Liver (tissue), 9 donors: ENCODE results near the gene BRD4. TPM values are rescaled to one million over a fixed set of nuclear protein-coding genes. Genes with fewer than 3 reads are reported as not detected.
"Not testable (repeated sequence)": the region's sequence is repeated elsewhere in the genome, so short reads cannot be mapped to it uniquely, and the experiment has no call there.

Source experiments
- DNase-seq: peaks from one replicate; pipeline ENCODE4 v3.0.0-alpha.2; 2017; ENCODE audit warnings: low spot score
- H3K27ac ChIP-seq, 2 donors: one replicate each; pipeline ENCODE4 v1.7.0; 2013; ENCODE audit warnings: inconsistent platforms in 2 of 2, low read length in 2 of 2, control low read depth in 1 of 2, low read depth in 1 of 2, mild to moderate bottlenecking in 1 of 2
- H3K27me3 ChIP-seq, 4 donors: one replicate each; pipeline versions ENCODE4 v1.6.1 to v1.7.0; 2013; ENCODE audit warnings: low read length in 3 of 4, inconsistent platforms in 1 of 4, mild to moderate bottlenecking in 1 of 4, moderate library complexity in 1 of 4; ENCODE audit not compliant: control insufficient read depth in 4 of 4, insufficient read depth in 4 of 4
- H3K36me3 ChIP-seq, 4 donors: one replicate each; pipeline versions ENCODE4 v1.6.1 to v1.7.0; 2013; ENCODE audit warnings: low read length in 3 of 4, mild to moderate bottlenecking in 3 of 4, low read depth in 1 of 4, moderate library complexity in 1 of 4; ENCODE audit not compliant: control insufficient read depth in 4 of 4, insufficient read depth in 3 of 4
- H3K4me1 ChIP-seq, 4 donors: one replicate each; pipeline versions ENCODE4 v1.6.1 to v1.7.0; 2013; ENCODE audit warnings: low read length in 3 of 4, mild to moderate bottlenecking in 3 of 4, moderate library complexity in 1 of 4; ENCODE audit not compliant: control insufficient read depth in 4 of 4, insufficient read depth in 4 of 4
- H3K4me3 ChIP-seq, 3 donors: one replicate each; pipeline versions ENCODE4 v1.6.1 to v1.7.0; 2013; ENCODE audit warnings: low read length in 3 of 3, control low read depth in 1 of 3, low read depth in 1 of 3, mild to moderate bottlenecking in 1 of 3
- H3K9ac ChIP-seq, 2 donors: one replicate each; pipeline ENCODE4 v1.7.0; 2013; ENCODE audit warnings: low read length in 2 of 2, mild to moderate bottlenecking in 2 of 2, moderate library complexity in 2 of 2, control low read depth in 1 of 2, low read depth in 1 of 2
- H3K9me3 ChIP-seq, 4 donors: one replicate each; pipeline versions ENCODE4 v1.6.1 to v1.7.0; 2013; ENCODE audit warnings: low read length in 3 of 4; ENCODE audit not compliant: control insufficient read depth in 4 of 4
- ATF3 ChIP-seq: IDR thresholded peaks from 2 replicates; pipeline ENCODE4 v1.6.1; 2016; ENCODE audit warnings: antibody characterized with exemption
- CTCF ChIP-seq: fragments of 150-350 bp; IDR thresholded peaks from 2 replicates; pipeline ENCODE4 v1.5.1; 2017; ENCODE audit warnings: improper control_type of control experiment, low read depth, low read length; ENCODE audit not compliant: missing input control
- EGR1 ChIP-seq, 2 donors: IDR thresholded peaks; 2 replicates each; pipeline ENCODE4 v1.6.1; 2016 to 2018; ENCODE audit warnings: antibody characterized with exemption in 2 of 2, low read depth in 2 of 2
- FOXA1 ChIP-seq: IDR thresholded peaks from 2 replicates; pipeline ENCODE4 v1.6.1; 2016; ENCODE audit warnings: antibody characterized with exemption
- FOXA2 ChIP-seq: IDR thresholded peaks from 2 replicates; pipeline ENCODE4 v1.6.1; 2016; ENCODE audit warnings: antibody characterized with exemption
- GABPA ChIP-seq, 2 donors: IDR thresholded peaks in 1 of 2; conservative IDR thresholded peaks in 1 of 2; 2 replicates each; pipeline ENCODE4 v1.6.1; 2016; ENCODE audit warnings: antibody characterized with exemption in 2 of 2, mild to moderate bottlenecking in 1 of 2, moderate library complexity in 1 of 2
- HNF4A ChIP-seq, 2 donors: conservative IDR thresholded peaks; 2 replicates each; pipeline ENCODE4 v1.6.1; 2016; ENCODE audit warnings: antibody characterized with exemption in 2 of 2, mild to moderate bottlenecking in 2 of 2
- JUND ChIP-seq, 2 donors: IDR thresholded peaks; 2 replicates each; pipeline ENCODE4 v1.6.1; 2016; ENCODE audit warnings: antibody characterized with exemption in 2 of 2
- RAD21 ChIP-seq, 2 donors: IDR thresholded peaks; 2 replicates each; pipeline ENCODE4 v1.6.1; 2016; ENCODE audit warnings: antibody characterized with exemption in 2 of 2, mild to moderate bottlenecking in 2 of 2
- RXRA ChIP-seq, 2 donors: IDR thresholded peaks; 2 replicates each; pipeline ENCODE4 v1.6.1; 2017 to 2018; ENCODE audit warnings: antibody characterized with exemption in 2 of 2, mild to moderate bottlenecking in 1 of 2
- YY1 ChIP-seq: IDR thresholded peaks from 2 replicates; pipeline ENCODE4 v1.6.1; 2016; ENCODE audit warnings: antibody characterized with exemption, mild to moderate bottlenecking
- WGBS: extraction: QIAGEN DNeasy Blood & Tissue Kit; methylation state at CpG from one replicate; pipeline ENCODE4 v1.1.7; 2013; 5-methylcytosine and 5-hydroxymethylcytosine counted together
- polyA plus RNA-seq, 2 donors: library from polyadenylated mRNA; stranded (reverse) in 1 of 2; unstranded in 1 of 2; fragments of 200-250 nt in 1 of 2; fragments of >200 nt in 1 of 2; fragmentation: Nextera tagmentation in 1 of 2; extraction: Ambion mirVana in 1 of 2; gene quantifications; one replicate each; pipeline versions ENCODE4 v1.2.1 to v1.2.3, GENCODE V29; 2013 to 2015
- total RNA-seq, 2 donors: library from RNA; depleted of rRNA; stranded (reverse); fragments of >200 nt; gene quantifications; one replicate each; pipeline ENCODE4 v1.2.3, GENCODE V29; 2014
- TF ChIP-seq, protein P1 (sequence below): IDR thresholded peaks from 2 replicates; pipeline ENCODE4 v1.6.1; 2016; ENCODE audit warnings: antibody characterized with exemption
- TF ChIP-seq, protein P2 (sequence below): IDR thresholded peaks from 2 replicates; pipeline ENCODE4 v1.6.1; 2016; ENCODE audit warnings: antibody characterized with exemption
- donor health status: healthy.
- donor health status: healthy.
- donor health status: healthy.
- donor health status: healthy.
- donor health status: healthy.

BRD4 gene
- total and polyA plus RNA-seq, 4 donors: 13.6 to 25.8 (median 20.5) TPM

DNA sequence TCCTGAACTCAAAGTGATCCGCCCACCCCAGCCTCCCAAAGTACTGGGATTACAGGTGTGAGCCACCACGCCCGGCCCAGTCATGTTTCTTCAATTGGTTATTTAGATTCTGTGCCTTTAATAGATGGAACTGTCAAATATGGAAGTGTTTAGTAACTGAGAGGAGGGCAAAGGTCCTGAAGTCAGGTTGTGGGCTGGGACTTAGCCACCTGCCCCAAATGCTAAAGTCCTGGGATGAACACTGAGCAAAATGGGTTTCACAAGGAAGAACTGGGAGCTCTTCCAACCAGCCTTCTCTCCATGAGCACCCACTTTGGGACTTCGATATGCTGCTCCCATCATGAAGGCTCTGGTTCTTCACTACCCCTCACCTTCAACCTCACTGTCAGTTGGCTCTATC lies 25.6 kb upstream of the BRD4 start (continued):
- TF ChIP-seq CTCF (no peak), JUND (IDR thresholded peaks at IDR 0.05) (peak; percentile 34 to 86), RAD21 (IDR thresholded peaks at IDR 0.05) (peak; percentile 57 to 58), FOXA1 (peak; percentile 43), RXRA (IDR thresholded peaks at IDR 0.05) (peak; percentile 86 to 93), EGR1 (IDR thresholded peaks at IDR 0.05; ENCODE audit: low read depth in 2 of 2) (peak in 1 of 2 donors; percentile 81)

GRCh38 chr19:15354566-15355296 lies 22.4 kb upstream of the BRD4 start:
- no peaks in the 10 kb centered on the region for H3K27me3 ChIP-seq
- peaks cover 3 to 28% (median 23%) of the 10 kb centered on the region in 4 donors for H3K4me1 ChIP-seq
- no peak overlapping the region for H3K27ac ChIP-seq
- WGBS: 90% methylated on average over 27 of the region's 27 CpGs
- no peak overlapping the region for H3K9ac ChIP-seq
- TF ChIP-seq FOXA2 (no peak), ATF3 (no peak), YY1 (no peak)
- TF ChIP-seq, protein P1, sequence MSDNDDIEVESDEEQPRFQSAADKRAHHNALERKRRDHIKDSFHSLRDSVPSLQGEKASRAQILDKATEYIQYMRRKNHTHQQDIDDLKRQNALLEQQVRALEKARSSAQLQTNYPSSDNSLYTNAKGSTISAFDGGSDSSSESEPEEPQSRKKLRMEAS: no peak
- TF ChIP-seq, protein P2, sequence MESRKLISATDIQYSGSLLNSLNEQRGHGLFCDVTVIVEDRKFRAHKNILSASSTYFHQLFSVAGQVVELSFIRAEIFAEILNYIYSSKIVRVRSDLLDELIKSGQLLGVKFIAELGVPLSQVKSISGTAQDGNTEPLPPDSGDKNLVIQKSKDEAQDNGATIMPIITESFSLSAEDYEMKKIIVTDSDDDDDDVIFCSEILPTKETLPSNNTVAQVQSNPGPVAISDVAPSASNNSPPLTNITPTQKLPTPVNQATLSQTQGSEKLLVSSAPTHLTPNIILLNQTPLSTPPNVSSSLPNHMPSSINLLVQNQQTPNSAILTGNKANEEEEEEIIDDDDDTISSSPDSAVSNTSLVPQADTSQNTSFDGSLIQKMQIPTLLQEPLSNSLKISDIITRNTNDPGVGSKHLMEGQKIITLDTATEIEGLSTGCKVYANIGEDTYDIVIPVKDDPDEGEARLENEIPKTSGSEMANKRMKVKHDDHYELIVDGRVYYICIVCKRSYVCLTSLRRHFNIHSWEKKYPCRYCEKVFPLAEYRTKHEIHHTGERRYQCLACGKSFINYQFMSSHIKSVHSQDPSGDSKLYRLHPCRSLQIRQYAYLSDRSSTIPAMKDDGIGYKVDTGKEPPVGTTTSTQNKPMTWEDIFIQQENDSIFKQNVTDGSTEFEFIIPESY: no peak
- no peaks in the 10 kb centered on the region for H3K9me3 ChIP-seq
- H3K4me3 ChIP-seq: no peak overlapping the region
- DNase-seq: no peak
- peaks cover 10 to 34% (median 21%) of the 10 kb centered on the region in 4 donors for H3K36me3 ChIP-seq

DNA sequence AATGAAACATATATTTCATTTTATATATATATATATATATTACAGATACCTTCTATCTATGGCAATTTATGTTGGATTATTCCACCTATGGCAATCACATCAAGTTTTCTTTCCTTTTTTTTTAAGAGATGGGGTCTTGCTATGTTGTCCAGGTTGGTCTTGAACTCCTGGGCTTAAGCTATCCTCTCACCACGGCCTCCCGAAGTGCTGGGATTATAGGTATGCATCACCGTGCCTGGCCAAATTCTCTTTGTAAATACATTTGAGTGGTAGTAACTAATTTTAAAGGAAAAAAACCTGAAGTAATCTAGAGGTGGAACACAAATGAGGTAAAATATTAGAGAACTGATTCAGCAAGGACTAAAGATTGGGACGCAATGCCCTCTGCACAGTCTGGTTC lies 21.6 kb upstream of the BRD4 start:
- Histone ChIP-seq H3K4me1 (peaks cover 3 to 19% (median 16%) of the 10 kb centered on the region in 4 donors), H3K36me3 (peaks cover 10 to 32% (median 15%) of the 10 kb centered on the region in 4 donors), H3K9me3 (no peaks in the 10 kb centered on the region), H3K4me3 (no peak overlapping the region), H3K27me3 (no peaks in the 10 kb centered on the region), H3K9ac (no peak overlapping the region), H3K27ac (no peak overlapping the region)
- DNase-seq: no peak
- TF ChIP-seq GABPA (IDR thresholded peaks at IDR 0.05 in 1 of 2, conservative IDR thresholded peaks at IDR 0.05 in 1 of 2): no peak
- TF ChIP-seq HNF4A (conservative IDR thresholded peaks at IDR 0.05): no peak
- TF ChIP-seq FOXA2: no peak
- TF ChIP-seq RXRA (IDR thresholded peaks at IDR 0.05): no peak
- 90% methylated on average over 4 of the region's 4 CpGs for WGBS

DNA sequence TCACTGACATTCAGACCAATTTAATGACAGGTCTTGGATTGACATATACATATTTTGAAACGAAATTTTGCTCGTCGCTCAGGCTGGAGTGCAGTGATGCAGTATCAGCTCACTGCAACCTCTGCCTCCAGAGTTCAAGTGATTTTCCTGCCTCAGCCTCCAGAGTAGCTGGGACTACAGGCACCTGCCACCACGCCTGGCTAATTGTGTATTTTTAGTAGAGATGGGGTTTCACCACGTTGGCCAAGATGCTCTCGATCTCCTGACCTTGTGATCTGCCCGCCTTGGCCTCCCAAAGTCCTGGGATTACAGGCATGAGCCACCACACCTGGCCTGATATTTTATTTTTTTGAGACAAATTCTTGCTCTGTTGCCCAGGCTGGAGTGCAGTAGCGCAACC lies 20.2 kb upstream of the BRD4 start:
- H3K9me3 ChIP-seq, H3K4me3 ChIP-seq, H3K27me3 ChIP-seq, H3K4me1 ChIP-seq, H3K9ac ChIP-seq, DNase-seq, H3K27ac ChIP-seq: not testable (repeated sequence)
- 95% methylated on average over 8 of the region's 8 CpGs for whole genome bisulfite sequencing
- H3K36me3 ChIP-seq: peaks cover 5 to 26% (median 13%) of the 10 kb centered on the region in 4 donors

DNA sequence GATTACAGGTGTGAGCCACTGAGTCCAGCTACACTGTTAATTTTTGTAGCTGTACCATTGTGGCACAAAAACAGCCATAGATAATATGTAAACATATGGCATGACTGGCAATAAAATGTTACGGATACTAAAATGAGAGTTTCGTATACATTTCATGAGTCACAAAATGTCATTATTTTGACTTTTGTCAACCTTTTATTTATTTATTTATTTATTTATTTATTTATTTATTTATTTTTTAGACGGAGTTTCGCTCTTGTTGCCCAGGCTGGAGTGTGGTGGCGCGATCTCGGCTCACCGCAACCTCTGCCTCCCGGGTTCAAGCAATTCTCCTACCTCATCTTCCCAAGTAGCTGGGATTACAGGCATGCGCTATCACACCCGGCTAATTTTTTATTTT lies 9.0 kb upstream of the BRD4 start:
- not testable (repeated sequence) for H3K4me3 ChIP-seq, DNase-seq, H3K9ac ChIP-seq, H3K9me3 ChIP-seq, H3K36me3 ChIP-seq, H3K27me3 ChIP-seq, H3K27ac ChIP-seq, H3K4me1 ChIP-seq
- 96% methylated on average over 11 of the region's 11 CpGs for WGBS
